Stimulated activated CD4-positive, alpha-beta T cell treated with anti-CD3 and anti-CD28 coated beads, Interleukin-1b, Interleukin-23, amount 100 ng/mL, for 1 hour (primary cell): Measurements from ENCODE around the gene ABCC1.

ENCODE experiments used
- DNase-seq, 2 donors: peaks; one replicate each; pipeline ENCODE4 v3.0.0-alpha.2; 2020; ENCODE audit warnings: low read depth in 2 of 2

Gene ABCC1

GRCh38 chr16:16109453-16110110 lies 160.2 kb downstream of the ABCC1 start:
- DNase-seq: no peak

- no peak for DNase-seq
These were observed 160.7 kb downstream of the ABCC1 start for GRCh38 chr16:16110111-16110490.

DNA sequence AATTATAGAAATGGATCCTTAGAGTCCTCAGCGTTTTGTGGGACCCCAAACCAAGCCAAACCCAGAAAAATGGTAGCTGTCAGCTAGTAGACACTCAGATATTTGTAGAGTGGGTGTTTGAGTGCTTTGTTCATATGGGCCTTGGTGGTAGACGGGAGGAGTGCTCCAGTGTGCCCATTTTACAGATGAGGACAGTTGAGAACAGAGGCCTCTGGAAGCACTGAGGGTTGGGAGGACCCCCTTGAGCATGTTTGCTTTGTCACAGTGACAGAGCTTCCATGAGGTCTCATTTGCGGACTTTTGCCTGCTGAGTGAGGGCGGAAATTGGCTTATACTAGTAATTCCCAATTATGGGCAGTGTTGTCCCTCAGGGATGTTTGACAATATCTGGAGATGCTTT lies 162.2 kb downstream of the ABCC1 start:
- no peak for DNase-seq

- no peak for DNase-seq
These were observed 163.1 kb downstream of the ABCC1 start for GRCh38 chr16:16112450-16113053.

- DNase-seq: no peak
These were observed 163.7 kb downstream of the ABCC1 start for GRCh38 chr16:16113076-16113475.

GRCh38 chr16:16116841-16117240 lies 167.4 kb downstream of the ABCC1 start:
- DNase-seq: no peak

DNA sequence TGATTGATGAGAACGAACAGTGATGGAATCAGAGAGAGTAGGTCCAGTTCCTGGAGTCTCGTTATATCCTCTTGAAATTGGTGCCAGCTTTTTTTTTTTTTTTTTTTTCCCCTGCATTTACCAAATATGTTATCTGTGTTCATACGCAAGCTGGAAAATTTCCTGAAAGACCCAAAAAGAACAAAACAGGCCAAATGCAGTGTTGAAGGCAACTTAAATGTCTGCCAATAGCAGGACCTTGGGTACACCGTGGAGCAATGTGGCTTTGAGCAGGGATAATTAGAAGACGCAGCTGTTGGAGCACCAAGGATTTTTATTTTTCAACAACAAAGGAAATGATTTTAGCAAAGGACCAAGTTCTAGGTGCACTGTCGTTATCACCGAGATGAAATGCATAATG lies 168.9 kb downstream of the ABCC1 start:
- no peak for DNase-seq

GRCh38 chr16:16120044-16120381 lies 170.6 kb downstream of the ABCC1 start:
- DNase-seq: no peak

DNA sequence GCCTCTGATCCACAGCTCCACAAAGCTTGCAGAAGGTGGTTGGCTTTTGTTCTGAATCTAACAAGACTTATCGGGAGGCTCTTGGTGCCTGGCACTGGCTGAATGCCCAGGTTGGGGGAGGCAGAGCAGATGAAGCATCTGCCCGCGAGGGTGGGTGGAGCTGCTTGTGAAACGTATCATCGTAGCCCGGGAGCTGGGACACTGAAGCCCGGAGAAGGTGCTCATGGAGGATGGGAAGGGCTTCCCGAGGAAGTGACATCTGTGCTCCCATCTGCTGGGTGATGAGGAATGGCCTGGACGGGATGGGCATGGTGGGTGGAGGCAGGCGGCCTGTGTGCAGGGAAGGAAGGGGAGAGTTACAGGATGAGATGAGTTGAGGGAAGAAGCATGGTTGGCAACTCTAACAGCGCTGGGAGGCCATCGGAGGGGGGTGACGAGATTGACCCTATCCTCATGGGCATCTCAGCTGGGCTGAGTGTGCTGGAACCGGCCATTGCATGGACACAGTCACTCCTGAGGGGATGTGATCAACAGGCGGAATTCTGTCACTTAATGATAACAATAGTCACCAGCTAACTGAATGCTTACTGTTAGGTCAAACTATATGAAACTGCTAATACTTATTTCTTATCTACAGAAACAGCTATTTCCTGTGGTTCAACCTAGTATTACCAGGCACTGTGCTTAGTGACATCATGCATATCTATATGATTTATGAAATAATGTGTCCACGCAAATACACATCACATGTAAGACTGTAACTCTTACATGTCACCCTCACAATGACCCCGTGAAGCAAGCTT lies 171.2 kb downstream of the ABCC1 start:
- DNase-seq: no peak

DNA sequence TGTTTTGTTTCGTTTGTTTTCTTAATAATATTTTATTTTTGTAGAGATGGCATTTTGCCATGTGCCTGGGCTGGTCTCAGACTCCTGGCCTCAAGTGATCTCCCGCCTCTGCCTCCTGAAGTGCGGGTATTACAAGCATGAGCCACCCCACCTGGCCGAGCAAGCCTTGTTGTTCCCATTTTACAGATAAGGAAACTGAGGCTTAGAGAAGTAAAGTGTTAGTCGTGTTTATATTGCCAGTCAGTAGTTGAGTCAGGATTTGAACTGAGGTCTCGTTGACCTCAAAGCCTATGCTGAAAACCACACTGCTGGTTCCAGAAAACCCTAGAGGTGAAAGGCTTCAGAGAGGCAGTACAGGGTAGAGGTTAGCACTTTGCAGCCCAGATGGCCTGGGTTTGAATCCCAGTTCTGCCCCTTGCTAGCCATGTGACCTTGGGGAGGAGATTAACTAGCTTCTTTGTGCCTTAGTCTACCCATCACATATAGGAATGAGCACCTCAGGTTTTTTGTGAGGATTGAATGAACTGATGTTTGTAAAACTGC lies 171.8 kb downstream of the ABCC1 start:
- no peak for DNase-seq

GRCh38 chr16:16122264-16122663 lies 172.8 kb downstream of the ABCC1 start:
- no peak for DNase-seq

DNA sequence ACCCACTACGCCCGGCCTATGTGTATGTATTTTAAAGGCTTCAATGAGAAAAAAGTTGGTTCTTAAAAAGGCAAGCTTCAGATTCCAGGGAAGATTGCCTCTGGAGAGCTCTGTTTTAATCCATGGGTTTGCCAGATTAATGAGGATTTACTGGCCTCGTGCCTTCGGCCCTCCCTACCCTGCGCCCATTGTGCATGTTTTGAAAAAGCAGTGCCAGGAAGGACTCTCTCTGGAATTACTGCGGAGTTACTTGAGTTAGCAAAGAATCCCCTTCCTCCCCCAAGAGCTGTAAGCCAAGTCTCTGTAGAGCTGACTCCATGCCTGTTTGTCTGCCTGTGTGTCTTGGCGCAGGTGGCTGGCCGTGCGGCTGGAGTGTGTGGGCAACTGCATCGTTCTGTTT lies 175.0 kb downstream of the ABCC1 start:
- no peak for DNase-seq

DNA sequence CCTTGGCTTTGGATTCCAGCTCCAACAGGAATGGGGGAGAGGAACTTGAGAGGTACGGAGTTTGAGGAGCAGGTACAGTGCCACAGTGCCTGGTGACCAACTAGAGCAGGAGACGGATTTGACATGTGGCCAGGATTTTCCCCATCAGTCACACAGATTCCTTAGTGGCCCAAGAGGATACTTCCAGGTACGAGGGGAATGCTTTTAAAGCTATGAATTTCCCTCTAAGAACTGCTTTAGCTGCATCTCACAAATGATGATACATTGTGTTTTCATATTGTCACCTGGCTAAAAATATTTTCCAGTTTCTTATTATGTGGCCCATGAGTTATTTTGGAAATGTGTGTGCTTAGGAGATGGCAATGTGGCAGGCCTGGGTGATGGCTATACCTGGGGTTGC lies 175.6 kb downstream of the ABCC1 start:
- DNase-seq: no peak

GRCh38 chr16:16126896-16127295 lies 177.5 kb downstream of the ABCC1 start:
- no peak for DNase-seq

- DNase-seq: peak; percentile 32 to 35
These were observed 178.2 kb downstream of the ABCC1 start for GRCh38 chr16:16127469-16128116.

DNA sequence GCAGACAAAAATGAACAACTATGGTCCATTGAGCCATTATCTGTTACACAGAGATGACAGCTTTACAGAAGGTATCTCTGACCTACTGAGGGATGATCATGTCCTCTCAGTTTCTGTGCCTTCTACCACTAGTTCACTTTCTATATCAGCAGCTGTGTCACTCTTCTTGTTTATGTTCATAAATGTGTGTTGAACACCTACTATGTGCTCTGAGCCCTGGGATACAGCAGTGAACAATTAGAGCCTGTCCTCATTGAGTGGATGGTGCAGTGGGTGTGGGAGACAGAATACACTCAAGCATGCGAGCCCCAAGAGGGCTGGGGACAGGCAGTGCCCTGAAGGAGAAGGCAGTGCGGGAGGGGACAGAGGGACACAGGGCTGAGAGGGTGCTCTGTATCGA lies 181.8 kb downstream of the ABCC1 start:
- no peak for DNase-seq

GRCh38 chr16:16131659-16132058 lies 182.2 kb downstream of the ABCC1 start:
- DNase-seq: no peak

GRCh38 chr16:16133943-16134604 lies 184.7 kb downstream of the ABCC1 start:
- DNase-seq: no peak

GRCh38 chr16:16136588-16136987 lies 187.2 kb downstream of the ABCC1 start:
- no peak for DNase-seq

DNA sequence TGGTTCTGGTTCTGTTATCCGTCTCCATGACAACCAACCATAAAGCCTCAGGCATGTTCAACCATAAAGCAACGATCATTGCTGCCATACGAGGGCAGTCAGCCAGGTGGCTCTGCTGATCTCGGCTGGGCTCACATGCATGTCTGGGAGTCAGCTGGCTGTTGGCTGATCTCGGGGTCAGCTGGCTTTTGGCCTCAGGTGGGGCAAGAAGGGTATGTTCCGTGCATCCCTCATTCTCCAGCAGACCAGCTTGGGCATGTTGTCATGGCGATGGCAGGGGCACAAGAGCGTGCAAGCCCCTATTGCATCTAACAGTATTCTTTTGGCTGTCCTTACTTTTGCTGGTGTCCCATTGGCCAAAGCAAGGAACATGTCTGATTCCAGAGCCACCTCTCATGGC lies 187.7 kb downstream of the ABCC1 start:
- no peak for DNase-seq

DNA sequence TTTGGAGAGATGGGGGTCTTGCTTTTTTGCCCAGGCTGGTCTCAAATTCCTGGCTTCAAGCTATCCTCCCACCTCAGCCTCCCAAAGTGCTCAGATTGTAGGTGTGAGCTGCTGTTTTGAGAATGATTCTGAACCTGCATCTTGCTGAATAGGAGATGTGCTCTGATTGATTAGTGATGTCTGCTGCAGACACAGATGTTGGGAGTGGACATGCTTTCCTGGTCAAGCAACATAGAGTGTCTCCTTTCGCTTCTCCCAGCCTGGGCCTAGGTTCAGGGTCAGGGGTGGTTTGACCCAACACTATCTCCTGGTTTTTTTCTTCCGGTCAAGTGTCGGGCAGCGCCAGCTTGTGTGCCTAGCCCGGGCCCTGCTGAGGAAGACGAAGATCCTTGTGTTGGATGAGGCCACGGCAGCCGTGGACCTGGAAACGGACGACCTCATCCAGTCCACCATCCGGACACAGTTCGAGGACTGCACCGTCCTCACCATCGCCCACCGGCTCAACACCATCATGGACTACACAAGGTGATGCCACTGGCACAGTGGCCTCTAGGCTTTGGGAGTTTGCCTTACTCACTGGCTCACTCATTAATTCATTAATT lies 188.7 kb downstream of the ABCC1 start:
- no peak for DNase-seq
